Stimulated activated CD8-positive, alpha-beta memory T cell treated with anti-CD3 and anti-CD28 coated beads, Interleukin-4, amount 100 ng/mL, for 24 hours (primary cell): Measurements from ENCODE around the gene NCCRP1.

ENCODE experiments used
- DNase-seq: peaks from one replicate; pipeline ENCODE4 v3.0.0-alpha.2; 2020; ENCODE audit warnings: low read depth

NCCRP1 gene

GRCh38 chr19:39246951-39247669 lies 50.3 kb downstream of the NCCRP1 start:
- no peak for DNase-seq

- no peak for DNase-seq
Measured at GRCh38 chr19:39247701-39248664, 51.2 kb downstream of the NCCRP1 start.

GRCh38 chr19:39248806-39249205 lies 52.0 kb downstream of the NCCRP1 start, which contains the start of gene IFNL4:
Gene IFNL4, minus strand, starts transcription at chr19:39248856.
- no peak for DNase-seq

- DNase-seq = no peak
Measured at GRCh38 chr19:39251081-39251480, 54.3 kb downstream of the NCCRP1 start.
